Kidney epithelial cell (primary cell): ENCODE results near the gene CLBA1. TPM values are rescaled to one million over a fixed set of nuclear protein-coding genes. Genes with fewer than 3 reads are reported as not detected.
"Not testable (repeated sequence)": the region's sequence is repeated elsewhere in the genome, so short reads cannot be mapped to it uniquely, and the experiment has no call there.

Experiments
- DNase-seq: peaks from one replicate; pipeline ENCODE4 v3.0.0-alpha.2; 2010; ENCODE audit warnings: low read depth
- H3K27me3 ChIP-seq: 2 replicates; pipeline ENCODE4 v1.6.0; 2011; ENCODE audit warnings: low read length; ENCODE audit not compliant: control insufficient read depth, insufficient read depth
- H3K36me3 ChIP-seq: 2 replicates; pipeline ENCODE4 v1.5.1; 2011; ENCODE audit warnings: low read length; ENCODE audit not compliant: control insufficient read depth, insufficient read depth
- H3K4me3 ChIP-seq: 2 replicates; pipeline ENCODE4 v1.5.1; 2011; ENCODE audit warnings: low read depth, mild to moderate bottlenecking, control low read depth, low read length
- total RNA-seq: library from RNA; depleted of rRNA; stranded (reverse); fragments of >200 nt; gene quantifications from 2 replicates; pipeline ENCODE4 v1.2.3, GENCODE V29; 2015
- TF ChIP-seq, protein P1 (sequence below): IDR thresholded peaks from 2 replicates; pipeline ENCODE4 v1.5.1; 2011; ENCODE audit warnings: mild to moderate bottlenecking, moderate library complexity, low read length, control low read depth, inconsistent platforms; ENCODE audit not compliant: insufficient read depth, poor library complexity, severe bottlenecking

Gene CLBA1
- total RNA-seq, 1 donor from 2014 or later: 12.6 TPM

DNA sequence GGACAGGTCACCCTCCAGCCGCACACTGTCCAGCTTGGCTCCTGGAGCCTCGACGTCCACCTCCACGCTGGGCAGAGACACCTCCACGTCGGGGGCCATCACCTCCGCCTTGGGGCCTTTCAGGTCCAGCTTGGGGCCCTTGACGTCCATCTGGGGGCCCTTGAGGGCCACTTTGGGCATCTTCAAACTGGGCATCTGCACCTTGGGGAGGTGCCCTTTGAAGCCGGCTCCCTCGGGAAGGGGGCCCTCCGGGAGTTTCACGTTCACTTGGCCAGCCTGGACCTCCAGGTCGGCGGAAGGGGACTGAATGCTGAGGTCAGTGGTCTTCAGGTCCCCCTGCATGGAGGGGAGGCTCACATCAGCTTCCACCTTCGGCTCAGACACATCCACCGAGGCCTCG is 35.6 kb upstream of the CLBA1 start:
- no peak for DNase-seq
- TF ChIP-seq, protein P1, sequence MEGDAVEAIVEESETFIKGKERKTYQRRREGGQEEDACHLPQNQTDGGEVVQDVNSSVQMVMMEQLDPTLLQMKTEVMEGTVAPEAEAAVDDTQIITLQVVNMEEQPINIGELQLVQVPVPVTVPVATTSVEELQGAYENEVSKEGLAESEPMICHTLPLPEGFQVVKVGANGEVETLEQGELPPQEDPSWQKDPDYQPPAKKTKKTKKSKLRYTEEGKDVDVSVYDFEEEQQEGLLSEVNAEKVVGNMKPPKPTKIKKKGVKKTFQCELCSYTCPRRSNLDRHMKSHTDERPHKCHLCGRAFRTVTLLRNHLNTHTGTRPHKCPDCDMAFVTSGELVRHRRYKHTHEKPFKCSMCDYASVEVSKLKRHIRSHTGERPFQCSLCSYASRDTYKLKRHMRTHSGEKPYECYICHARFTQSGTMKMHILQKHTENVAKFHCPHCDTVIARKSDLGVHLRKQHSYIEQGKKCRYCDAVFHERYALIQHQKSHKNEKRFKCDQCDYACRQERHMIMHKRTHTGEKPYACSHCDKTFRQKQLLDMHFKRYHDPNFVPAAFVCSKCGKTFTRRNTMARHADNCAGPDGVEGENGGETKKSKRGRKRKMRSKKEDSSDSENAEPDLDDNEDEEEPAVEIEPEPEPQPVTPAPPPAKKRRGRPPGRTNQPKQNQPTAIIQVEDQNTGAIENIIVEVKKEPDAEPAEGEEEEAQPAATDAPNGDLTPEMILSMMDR: no peak
- H3K27me3 ChIP-seq: no peaks in the 10 kb centered on the region
- H3K36me3 ChIP-seq: no peaks in the 10 kb centered on the region
- H3K4me3 ChIP-seq: no peak overlapping the region

DNA sequence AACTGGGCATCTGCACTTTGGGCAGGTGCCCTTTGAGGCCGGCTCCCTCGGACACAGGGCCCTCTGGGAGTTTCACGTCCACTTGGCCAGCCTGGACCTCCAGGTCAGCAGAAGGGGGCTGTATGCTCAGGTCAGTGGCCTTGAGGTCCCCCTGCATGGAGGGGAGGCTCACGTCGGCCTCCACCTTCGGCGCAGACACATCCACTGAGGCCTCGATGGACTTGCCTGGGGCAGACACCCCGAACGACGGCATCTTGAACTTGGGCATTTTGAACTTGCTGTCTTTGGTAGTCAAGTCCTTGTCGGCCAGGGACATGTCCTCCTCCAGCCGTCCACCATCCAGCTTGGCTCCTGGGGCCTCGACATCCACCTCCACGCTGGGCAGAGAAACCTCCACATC is 34.9 kb upstream of the CLBA1 start:
- DNase-seq, H3K4me3 ChIP-seq, H3K27me3 ChIP-seq, H3K36me3 ChIP-seq: not testable (repeated sequence)

DNA sequence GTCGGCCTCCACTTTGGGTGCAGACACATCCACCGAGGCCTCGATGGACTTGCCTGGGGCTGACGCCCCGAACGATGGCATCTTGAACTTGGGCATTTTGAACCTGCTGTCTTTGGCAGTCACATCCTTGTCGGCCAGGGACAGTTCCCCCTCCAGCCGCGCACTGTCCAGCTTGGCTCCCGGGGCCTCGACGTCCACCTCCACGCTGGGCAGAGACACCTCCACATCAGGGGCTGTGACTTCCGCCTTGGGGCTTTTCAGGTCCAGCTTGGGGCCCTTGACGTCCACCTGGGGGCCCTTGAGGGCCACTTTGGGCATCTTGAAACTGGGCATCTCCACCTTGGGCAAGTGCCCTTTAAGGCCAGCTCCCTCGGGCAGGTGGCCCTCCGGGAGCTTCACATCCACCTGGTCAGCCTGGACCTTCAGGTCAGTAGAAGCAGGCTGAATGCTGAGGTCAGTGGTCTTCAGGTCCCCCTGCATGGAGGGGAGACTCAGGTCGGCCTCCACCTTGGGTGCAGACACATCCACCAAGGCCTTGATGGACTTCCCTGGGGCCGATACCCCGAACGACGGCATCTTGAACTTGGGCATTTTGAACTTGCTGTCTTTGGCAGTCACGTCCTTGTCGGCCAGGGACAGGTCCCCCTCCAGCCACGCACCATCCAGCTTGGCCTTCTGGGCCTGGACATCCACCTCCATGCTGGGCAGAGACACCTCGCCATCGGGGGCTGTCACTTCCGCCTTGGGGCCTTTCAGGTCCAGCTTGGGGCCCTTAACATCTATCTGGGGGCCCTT is 33.5 kb upstream of the CLBA1 start:
- not testable (repeated sequence) for H3K27me3 ChIP-seq, H3K4me3 ChIP-seq, DNase-seq, H3K36me3 ChIP-seq

DNA sequence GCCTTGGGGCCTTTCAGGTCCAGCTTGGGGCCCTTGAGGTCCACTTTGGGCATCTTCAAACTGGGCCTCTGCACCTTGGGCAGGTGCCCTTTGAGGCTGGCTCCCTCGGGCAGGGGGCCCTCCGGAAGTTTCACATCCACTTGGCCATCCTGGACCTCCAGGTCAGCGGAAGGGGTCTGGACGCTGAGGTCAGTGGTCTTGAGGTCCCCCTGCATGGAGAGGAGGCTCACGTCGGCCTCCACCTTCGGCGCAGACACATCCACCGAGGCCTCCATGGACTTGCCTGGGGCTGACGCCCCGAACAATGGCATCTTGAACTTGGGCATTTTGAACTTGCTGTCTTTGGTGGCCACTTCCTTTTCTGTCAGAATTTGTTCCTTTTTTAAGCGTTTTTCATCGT is 32.5 kb upstream of the CLBA1 start:
- no peak for DNase-seq
- Histone ChIP-seq H3K36me3 (peaks cover 2% of the 10 kb centered on the region), H3K4me3 (no peak overlapping the region), H3K27me3 (no peaks in the 10 kb centered on the region)
- TF ChIP-seq, protein P1: no peak

DNA sequence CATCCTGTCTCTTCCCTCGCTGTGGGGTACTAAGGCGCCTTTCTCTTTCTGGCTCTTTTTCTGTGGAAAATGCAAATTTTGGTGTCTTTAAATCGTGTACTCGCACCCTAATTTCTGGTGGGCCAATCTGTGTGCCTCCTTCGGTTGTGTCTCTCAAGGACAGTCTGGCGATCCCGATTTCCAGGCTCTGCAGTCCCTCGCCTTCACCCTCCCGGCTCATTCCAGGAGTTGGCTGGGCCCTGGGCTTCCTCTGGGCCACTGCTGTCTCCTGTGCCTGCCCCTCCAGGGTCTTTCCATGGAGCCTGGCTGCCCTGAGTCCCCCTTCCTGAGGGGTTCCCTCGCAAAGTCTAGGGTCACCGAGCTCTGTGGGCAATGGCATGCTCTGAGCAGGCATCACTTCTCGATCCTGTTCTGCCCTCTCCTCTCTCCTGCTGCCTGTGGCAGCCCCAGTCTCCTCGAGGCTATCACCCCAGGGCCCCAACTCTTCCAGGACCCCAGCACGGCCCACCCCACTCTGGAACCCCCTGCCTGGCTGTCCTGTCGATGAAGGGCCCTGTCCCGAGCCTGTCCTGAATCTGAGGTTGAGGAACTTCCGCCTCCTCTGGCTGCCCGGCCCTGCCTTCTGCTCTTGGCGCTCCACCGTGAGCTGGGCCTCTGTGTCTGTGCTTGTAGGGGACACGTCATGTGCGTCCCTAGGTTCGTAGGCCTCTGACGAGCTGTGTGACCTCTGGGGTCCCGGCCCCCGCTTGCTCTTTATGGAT is 31.5 kb upstream of the CLBA1 start:
- TF ChIP-seq, protein P1: no peak
- H3K4me3 ChIP-seq: no peak overlapping the region
- DNase-seq: no peak
- no peaks in the 10 kb centered on the region for H3K27me3 ChIP-seq
- peaks cover 2% of the 10 kb centered on the region for H3K36me3 ChIP-seq

DNA sequence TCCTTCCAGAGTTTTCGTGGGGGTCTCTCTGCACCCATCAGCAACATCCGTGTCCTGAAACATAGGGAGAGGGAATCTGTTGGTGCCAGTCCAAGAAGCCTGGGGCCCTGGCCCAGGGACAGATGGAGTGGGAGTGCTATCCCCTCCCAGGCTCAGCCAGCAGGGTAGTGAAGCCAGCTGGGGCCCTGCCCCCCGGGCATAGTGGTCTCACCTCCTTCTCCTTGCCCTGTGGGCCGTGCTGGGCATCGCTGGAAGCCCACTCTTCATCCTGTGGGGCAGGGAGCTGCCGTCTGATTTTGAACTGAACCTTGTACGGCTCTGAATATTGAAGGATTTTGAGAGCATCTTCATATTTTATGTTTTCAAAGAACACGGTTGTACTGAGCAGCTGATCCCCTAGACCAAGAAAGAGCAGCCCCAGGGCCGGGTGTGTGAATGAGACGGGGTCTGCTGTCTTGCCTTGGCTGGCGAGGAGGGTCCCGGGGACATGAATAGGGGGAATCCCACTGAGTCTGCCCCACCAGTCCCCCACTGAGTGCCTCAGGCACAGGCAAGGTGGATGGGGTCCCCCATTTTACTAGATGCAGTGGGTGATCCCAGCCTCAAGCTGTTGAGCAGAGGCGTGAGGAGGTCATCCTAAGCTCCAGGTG is 30.7 kb upstream of the CLBA1 start:
- Histone ChIP-seq H3K27me3 (no peaks in the 10 kb centered on the region), H3K36me3 (peaks cover 2% of the 10 kb centered on the region), H3K4me3 (no peak overlapping the region)
- no peak for DNase-seq
- TF ChIP-seq, protein P1: no peak
